ENCODE measurements around the gene CYP39A1. TPM values are rescaled to one million over a fixed set of nuclear protein-coding genes. Genes with fewer than 3 reads are reported as not detected.
A peak's percentile ranks its signal among the peaks of the same experiment; 100 is the strongest.
"Not testable (repeated sequence)": the region's sequence is repeated elsewhere in the genome, so short reads cannot be mapped to it uniquely, and the experiment has no call there.

The CYP39A1 gene
- total RNA-seq, 2 donors from 2014 or later = 3.7 to 5.4 TPM

DNA sequence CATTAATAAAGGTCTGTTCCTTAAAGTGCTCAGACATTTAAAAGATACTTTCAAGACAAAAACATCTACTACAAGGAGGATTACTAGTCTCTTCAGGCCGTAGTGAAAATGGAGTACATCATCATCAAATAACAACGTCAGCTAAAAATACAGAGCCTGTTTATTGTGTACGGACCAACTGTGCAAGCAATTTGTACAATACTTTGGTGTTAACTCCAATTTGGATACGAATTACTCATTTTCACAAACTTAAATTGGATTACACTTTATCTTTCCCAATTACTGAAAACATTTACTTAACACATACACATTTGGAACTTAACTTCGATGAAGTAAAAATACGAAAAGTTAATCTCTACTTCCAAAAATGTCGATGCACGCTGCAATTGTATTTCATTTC is 802 bp downstream of the CYP39A1 start:
- intact Hi-C loops (cut with DNase I) = no loop called here
- DNase-seq (no peak), ATAC-seq (no peak)

GRCh38 chr6:46651006-46651405 is 1.6 kb downstream of the CYP39A1 start:
- no peak for DNase-seq
- intact Hi-C loops (cut with DNase I) = no loop called here
- no peak for ATAC-seq

DNA sequence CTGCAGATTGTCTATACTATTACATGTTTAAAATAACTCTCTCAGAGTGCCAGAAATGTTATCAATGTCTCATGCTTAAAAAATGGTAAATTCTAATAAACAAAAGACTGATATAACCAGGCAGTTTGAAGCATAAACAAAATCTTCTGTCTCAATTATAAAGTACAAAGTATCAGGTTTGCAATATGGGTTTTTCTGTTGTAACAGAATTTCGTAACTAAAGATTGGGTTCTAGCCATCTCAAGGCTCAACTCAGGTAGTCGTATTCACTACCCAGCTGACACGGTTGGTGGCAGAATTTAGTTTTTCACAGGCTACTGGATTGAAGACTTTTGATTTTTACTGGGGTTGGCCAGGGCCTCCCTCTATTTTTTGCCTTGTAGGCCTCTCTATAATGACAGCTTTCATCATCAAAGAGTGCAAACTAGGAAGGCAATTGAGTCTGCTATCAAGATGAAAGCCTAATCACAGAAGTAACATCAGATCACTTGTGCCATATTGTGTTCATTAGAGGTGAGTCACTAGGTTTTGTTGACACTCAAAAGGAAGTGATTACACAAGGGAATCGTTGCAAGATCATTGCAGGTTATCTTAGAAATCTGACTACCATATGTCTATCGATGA is 3.6 kb downstream of the CYP39A1 start:
- no peak for ATAC-seq
- intact Hi-C loops (cut with DNase I) = no loop called here
- no peak for DNase-seq

DNA sequence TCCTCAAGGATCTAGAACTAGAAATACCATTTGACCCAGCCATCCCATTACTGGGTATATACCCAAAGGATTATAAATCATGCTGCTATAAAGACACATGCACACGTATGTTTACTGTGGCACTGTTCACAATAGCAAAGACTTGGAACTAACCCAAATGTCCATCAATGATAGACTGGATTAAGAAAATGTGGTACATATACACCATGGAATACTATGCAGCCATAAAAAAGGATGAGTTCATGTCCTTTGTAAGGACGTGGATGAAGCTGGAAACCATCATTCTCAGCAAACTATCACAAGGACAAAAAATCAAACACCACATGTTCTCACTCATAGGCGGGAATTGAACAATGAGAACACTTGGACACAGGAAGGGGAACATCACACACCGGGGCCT is 4.5 kb downstream of the CYP39A1 start:
- intact Hi-C loops (cut with DNase I); DNase-seq; ATAC-seq: not testable (repeated sequence)

DNA sequence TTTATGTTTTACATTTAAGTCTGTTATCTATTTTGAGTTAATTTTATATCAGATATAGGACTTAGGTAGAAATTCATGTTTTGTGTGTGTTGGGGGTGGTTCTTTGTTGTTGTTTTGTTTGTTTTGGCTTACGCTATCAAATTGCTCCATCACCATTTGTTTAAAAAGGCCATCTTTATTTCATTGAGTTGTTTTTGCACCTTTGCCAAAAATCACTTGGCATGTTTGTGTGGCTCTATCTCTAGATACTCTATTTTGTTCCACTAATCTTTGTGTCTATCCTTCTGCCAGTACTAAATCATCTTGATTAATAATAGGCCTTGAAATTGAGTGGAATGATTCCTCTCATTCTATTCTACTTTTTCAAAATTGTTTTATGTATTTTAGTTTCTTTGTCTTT is 7.4 kb downstream of the CYP39A1 start:
- intact Hi-C loops (cut with DNase I) = no loop called here
- no peak for ATAC-seq

DNA sequence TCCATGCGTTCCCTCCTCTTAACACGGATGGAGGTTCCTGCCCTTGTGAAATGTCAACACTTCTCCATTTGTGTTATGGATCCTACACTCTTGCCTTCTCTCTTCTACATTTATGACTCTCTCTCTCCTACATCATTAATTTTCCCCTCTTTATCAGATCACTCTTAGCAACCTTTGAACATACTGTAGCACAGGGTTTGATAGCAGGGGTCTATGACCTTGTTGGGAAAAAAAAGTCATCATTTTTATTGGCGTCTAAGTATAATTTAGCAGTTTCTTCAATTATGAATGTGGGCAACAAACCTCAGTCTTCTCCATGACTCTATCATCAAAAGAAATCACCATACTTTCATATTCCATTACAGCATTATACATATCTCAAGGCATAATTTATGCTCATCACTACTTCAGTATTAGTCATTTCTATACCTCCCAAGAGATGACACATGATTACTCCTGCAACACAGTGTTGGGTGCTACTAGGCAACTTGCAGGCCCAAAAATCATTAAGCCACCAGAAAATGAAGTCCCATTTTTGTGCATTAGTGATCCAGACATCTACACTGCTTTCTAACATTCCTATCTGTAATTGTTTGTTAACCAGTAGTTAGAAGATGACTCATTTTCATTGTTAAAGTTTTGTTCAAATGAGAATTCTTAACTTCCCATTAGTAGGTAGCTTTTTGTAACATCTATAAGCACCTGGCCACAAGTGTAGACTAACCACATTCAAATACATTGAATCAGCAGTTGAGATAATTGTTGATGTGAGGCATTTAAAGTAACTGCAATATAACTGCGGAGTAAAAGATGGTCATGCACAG is 9.5 kb downstream of the CYP39A1 start:
- no peak for ATAC-seq
- intact Hi-C loops (cut with DNase I) = no loop called here

More for the DNA sequence above, 7.4 kb downstream of the CYP39A1 start:
- no peak for DNase-seq

DNA sequence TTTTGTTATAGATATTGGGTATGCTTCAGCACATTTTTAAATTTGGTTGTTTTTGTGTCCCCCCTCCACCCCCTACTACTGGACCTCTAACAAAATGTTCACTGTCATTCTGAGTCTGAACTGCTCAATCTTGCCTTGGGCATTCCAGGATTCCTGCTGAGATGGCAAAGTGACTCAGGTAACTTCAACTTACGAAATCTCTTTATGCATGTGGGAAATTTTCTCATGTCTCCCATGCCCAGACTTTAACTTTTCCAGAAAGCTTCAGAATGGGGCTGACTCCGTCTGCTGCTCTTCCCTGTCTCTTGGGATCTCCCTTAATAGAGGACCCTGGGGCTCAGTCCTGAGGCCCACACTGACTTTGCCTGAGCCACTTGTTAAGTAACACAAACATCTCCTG is 14.0 kb downstream of the CYP39A1 start:
- intact Hi-C loops (cut with DNase I) = no loop called here
- ATAC-seq (no peak), DNase-seq (no peak)

More for the DNA sequence above, 9.5 kb downstream of the CYP39A1 start:
- DNase-seq = no peak

GRCh38 chr6:46637933-46638332 is 14.7 kb downstream of the CYP39A1 start:
- no peak for DNase-seq
- no peak for ATAC-seq
- intact Hi-C loops (cut with DNase I) = no loop called here

DNA sequence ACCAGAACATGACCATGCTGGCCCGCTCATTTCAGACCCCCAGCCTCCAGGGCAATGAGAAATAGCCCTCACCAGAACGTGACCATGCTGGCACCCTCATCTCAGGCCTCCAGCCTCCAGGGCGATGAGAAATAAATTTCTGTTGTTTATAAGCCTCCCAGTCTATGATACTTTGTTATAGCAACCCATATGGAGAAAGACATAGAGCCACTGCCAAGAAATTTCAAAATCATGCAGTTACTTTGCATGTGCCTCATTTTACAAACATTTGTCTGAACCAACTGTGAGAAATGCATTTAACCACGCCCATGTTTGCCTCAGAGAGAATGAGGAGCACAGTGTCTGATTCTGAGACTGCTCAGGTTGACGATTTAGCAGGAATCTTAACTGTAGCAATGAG is 15.5 kb downstream of the CYP39A1 start:
- DNase-seq (no peak), ATAC-seq (peak; percentile 57 to 90)

DNA sequence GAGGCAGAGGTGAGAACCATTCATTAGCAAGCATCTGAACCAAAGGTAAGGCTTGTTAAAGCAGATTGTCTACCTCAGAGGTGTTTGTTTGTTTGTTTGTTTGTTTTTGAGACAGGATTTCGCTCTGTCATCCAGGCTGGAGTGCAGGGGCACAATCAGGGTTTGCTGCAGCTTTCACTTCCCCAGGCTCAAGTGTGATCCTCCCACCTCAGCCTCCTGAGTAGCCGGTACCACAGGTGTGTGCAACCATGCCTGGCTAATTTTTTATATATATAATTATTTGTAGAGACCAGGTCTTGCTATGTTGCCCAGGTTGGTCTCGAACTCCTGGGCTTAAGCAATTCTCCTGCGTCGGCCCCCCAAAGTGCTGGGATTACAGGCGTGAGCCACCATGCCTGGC is 17.2 kb downstream of the CYP39A1 start:
- ATAC-seq = no peak
- no peak for DNase-seq
- intact Hi-C loops (cut with DNase I) = no loop called here

More for the DNA sequence above, 15.5 kb downstream of the CYP39A1 start:
- intact Hi-C loops (cut with DNase I) = no loop called here

GRCh38 chr6:46632053-46632452 is 20.6 kb downstream of the CYP39A1 start:
- DNase-seq = no peak
- no peak for ATAC-seq
- intact Hi-C loops (cut with DNase I) = no loop called here

- ATAC-seq (no peak), DNase-seq (no peak)
- intact Hi-C loops (cut with DNase I) = loop anchor here (5.0 to 10.0 kb wide), 4 partner anchors 135 to 412 kb away; partner anchors contain the start of gene RCAN2 (in 2 of the 2)
Observed at GRCh38 chr6:46629691-46630090, 22.9 kb downstream of the CYP39A1 start.

GRCh38 chr6:46628976-46629375 is 23.6 kb downstream of the CYP39A1 start:
- no peak for DNase-seq
- no peak for ATAC-seq
- intact Hi-C loops (cut with DNase I) = loop anchor here (5.0 to 10.0 kb wide), 4 partner anchors 134 to 412 kb away; partner anchors contain the start of gene RCAN2 (in 2 of the 2)

- DNase-seq = no peak
- intact Hi-C loops (cut with DNase I) = loop anchor here (5.0 to 10.0 kb wide), 4 partner anchors 134 to 411 kb away; partner anchors contain the start of gene RCAN2 (in 2 of the 2)
- ATAC-seq = peak in 1 of 2 donors; percentile 50
Observed at GRCh38 chr6:46628498-46628897, 24.1 kb downstream of the CYP39A1 start.

DNA sequence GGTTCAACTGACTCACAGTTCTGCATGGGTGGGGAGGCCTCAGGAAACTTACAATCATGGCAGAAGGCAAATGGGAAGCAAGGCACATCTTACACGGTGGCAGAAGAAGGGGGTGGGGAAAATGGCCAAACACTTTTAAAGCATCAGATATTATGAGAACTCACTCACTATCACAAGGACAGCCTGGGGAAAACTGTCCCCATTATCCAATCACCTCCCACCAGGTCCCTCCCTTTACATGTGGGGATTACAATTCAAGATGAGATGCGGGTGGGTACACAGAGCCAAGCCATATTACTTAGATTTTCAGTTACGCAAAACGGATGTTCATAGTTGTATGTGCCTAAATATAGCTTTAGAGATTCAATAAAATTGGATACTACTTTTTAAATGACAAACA is 25.6 kb downstream of the CYP39A1 start:
- intact Hi-C loops (cut with DNase I) = loop anchor here (2.0 to 10.0 kb wide), 5 partner anchors 132 to 410 kb away; partner anchors contain the start of gene RCAN2 (in 2 of the 2)
- DNase-seq (no peak), ATAC-seq (no peak)

- DNase-seq (no peak), ATAC-seq (peak in 1 of 2 donors; percentile 56)
- intact Hi-C loops (cut with DNase I) = loop anchor here (2.0 to 10.0 kb wide), 5 partner anchors 132 to 409 kb away; partner anchors contain the start of gene RCAN2 (in 2 of the 2)
Observed at GRCh38 chr6:46626228-46626909, 26.2 kb downstream of the CYP39A1 start.

GRCh38 chr6:46618726-46619125 is 33.9 kb downstream of the CYP39A1 start:
- no peak for DNase-seq
- ATAC-seq = no peak
- intact Hi-C loops (cut with DNase I) = no loop called here

DNA sequence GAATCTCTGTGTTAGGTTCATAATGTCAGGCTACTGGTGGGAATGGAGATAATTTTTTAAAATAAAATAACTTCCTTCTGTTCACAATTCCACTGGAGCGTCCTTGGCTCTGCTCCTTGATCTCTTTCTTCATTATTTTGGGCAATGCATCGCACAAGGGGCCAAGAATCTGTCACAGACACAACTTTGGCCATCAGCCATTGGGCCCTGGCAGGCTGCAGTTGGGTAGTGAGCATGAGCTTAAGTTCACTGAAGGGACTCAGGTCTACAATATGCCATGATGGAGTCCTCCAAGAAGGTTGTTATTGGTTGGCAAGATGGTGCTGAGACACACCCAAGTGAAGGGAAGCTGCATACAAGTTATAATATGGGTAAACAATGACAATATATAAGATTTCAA is 40.0 kb downstream of the CYP39A1 start:
- peak; percentile 60 to 74 for ATAC-seq
- peak; percentile 29 for DNase-seq
- intact Hi-C loops (cut with DNase I) = no loop called here

DNA sequence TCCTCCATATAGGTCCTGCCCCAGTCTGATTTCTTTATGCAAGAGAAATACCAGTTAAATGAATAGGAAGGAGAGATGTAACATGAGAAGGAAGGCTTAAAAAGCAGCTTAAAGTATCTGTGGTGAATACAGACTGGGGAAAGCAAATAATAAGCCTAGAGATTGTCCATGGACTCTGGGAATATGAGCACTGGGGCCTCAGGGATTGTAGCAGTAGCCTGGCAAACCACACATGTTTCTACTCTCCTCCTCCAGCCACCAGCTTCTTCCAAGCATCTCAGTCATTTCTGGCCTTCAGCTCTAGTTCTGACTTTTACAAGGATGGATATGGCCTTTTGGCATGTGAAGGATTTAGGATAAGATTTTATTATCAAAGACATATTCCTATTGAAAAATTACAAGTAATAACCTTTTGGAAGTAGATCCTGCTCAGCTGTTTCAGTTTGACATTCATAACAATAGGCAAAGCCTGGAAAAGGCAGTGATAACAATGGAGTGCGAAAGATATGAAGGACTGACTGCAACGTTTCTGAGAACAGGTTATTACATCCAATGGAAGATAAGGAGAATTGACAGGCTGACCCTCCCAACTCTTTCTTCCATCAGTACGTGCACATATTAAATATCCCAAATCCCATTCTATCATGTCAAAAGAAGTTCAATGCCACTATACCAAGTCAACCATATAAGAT is 41.6 kb downstream of the CYP39A1 start:
- ATAC-seq (no peak), DNase-seq (no peak)
- intact Hi-C loops (cut with DNase I) = no loop called here

Measured in left cardiac atrium (tissue), 4 donors.